ELR (cell line): ENCODE results near the gene AADACL2.

ENCODE experiments used
- DNase-seq: peaks from one replicate; pipeline ENCODE4 v3.0.0-alpha.2; 2015; ENCODE audit warnings: low read depth

Gene AADACL2

DNA sequence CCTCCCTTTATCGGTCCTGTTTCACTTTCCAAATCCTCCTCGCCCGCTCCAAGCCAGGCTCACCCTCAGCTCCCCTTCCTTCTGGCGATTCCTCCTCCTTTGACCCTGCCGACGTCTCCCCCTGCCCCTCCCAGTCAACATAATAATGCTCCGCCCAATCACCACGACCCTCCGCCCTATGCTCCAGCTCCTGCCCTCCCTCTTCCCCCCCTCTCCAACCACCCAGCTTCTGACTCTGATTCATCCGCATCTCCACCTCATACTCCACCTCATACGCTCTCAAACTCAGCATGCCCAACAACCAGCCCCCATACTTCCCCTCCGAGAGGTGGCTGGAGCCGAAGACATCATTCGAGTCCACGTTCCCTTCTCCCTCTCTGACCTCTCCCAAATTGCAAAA is 73.1 kb downstream of the AADACL2 start:
- no peak for DNase-seq
